HepG2 (cell line): ENCODE results near the gene SNAP25. TPM values are rescaled to one million over a fixed set of nuclear protein-coding genes. Genes with fewer than 3 reads are reported as not detected.

Experiments used
- ATAC-seq: fragments of 200-7000 bp; cut with Tn5 transposase; 3 replicates; pipeline ENCODE4 v1.9.1; 2020; ENCODE audit warnings: mild to moderate bottlenecking, moderate library complexity
- BruUV-seq: library from RNA; stranded (reverse); fragments of 400-500 nt; replicated peaks from 2 replicates; lab custom pipeline; 2021; lab: Mats Ljungman, UMichigan
- CTCF ChIA-PET: fragments of 300-600 bp; formaldehyde crosslinking; extraction: SDS; loops from one replicate; lab custom pipeline; 2021; ENCODE audit warnings: low total read pairs, inconsistent platforms, low intra/inter-chr PET ratio; lab: Yijun Ruan, JAX
- POLR2A ChIA-PET: fragments of 350-600 bp; sonication (Branson Sonifier 250); formaldehyde crosslinking; loops from one replicate; lab custom pipeline; 2020; ENCODE audit warnings: antibody characterized with exemption, inconsistent platforms; lab: Yijun Ruan, JAX
- DNase-seq: peaks from one replicate; pipeline ENCODE4 v3.0.0-alpha.2; 2015; ENCODE audit warnings: low spot score
- FAIRE-seq: peaks from 3 replicates; lab custom pipeline; 2011; peaks lifted over from hg19 to GRCh38; lab: Jason Lieb, UNC
- H2AFZ ChIP-seq: one replicate; pipeline ENCODE4 v1.6.1; 2011; ENCODE audit warnings: low read length, inconsistent platforms
- H3K27ac ChIP-seq: fragments of 300-600 bp; 3 replicates; pipeline ENCODE4 v1.8.0; 2011; ENCODE audit warnings: mixed run types, mild to moderate bottlenecking, mixed read lengths, low read length, inconsistent platforms; ENCODE audit not compliant: insufficient read depth; ENCODE audit errors: extremely low read length
- H3K27me3 ChIP-seq, 2 experiments: fragments of 200-600 bp in 1 of 2; 2 replicates in 1 of 2; 3 replicates in 1 of 2; pipeline versions ENCODE4 v1.6.0 to v1.8.0; 2011; ENCODE audit warnings: low read length in 2 of 2, mild to moderate bottlenecking in 2 of 2, moderate library complexity in 2 of 2, inconsistent platforms in 1 of 2; ENCODE audit not compliant: insufficient read depth in 2 of 2, control insufficient read depth in 1 of 2
- H3K36me3 ChIP-seq, 2 experiments: fragments of 200-600 bp in 1 of 2; replicated peaks in 1 of 2; 2 replicates in 1 of 2; 3 replicates in 1 of 2; pipeline versions ENCODE4 v1.5.1 to v1.8.0; 2011; ENCODE audit warnings: low read length in 2 of 2, inconsistent platforms in 1 of 2; ENCODE audit not compliant: insufficient read depth in 2 of 2, control insufficient read depth in 1 of 2
- H3K4me1 ChIP-seq: 2 replicates; pipeline ENCODE4 v1.5.1; 2012; ENCODE audit warnings: low read length, inconsistent platforms; ENCODE audit not compliant: insufficient read depth
- H3K4me2 ChIP-seq: 2 replicates; pipeline ENCODE4 v1.6.0; 2011; ENCODE audit warnings: low read depth, low read length, inconsistent platforms
- H3K4me3 ChIP-seq, 3 experiments: fragments of 200-600 bp in 1 of 3; sonication (generic), shearing (Covaris generic) in 1 of 3; replicated peaks in 1 of 3; 2 replicates each; pipeline ENCODE4 v1.5.1; 2011 to 2016; ENCODE audit warnings: low read length in 3 of 3, inconsistent platforms in 2 of 3, low read depth in 2 of 3, mild to moderate bottlenecking in 2 of 3, control low read depth in 1 of 3, mixed read lengths in 1 of 3; ENCODE audit not compliant: insufficient read depth in 1 of 3
- H3K79me2 ChIP-seq: one replicate; pipeline ENCODE4 v1.6.1; 2011; ENCODE audit warnings: low read length, inconsistent platforms; ENCODE audit not compliant: insufficient read depth
- H3K9ac ChIP-seq: 2 replicates; pipeline ENCODE4 v1.6.0; 2011; ENCODE audit warnings: mild to moderate bottlenecking, low read depth, low read length, inconsistent platforms; ENCODE audit not compliant: insufficient read depth
- H3K9me3 ChIP-seq: 2 replicates; pipeline ENCODE4 v1.5.1; 2012; ENCODE audit warnings: mild to moderate bottlenecking, low read length
- H4K20me1 ChIP-seq: 2 replicates; pipeline ENCODE4 v1.6.0; 2011; ENCODE audit warnings: inconsistent platforms, mild to moderate bottlenecking, low read length, moderate library complexity; ENCODE audit not compliant: insufficient read depth
- ARHGAP35 ChIP-seq: sonication (generic); formaldehyde crosslinking; IDR thresholded peaks from 2 replicates; pipeline ENCODE4 v1.9.0; 2022; ENCODE audit warnings: mild to moderate bottlenecking, inconsistent platforms, moderate library complexity, missing genetic modification reagents, borderline replicate concordance
- NCOR1 ChIP-seq: fragments of 200-600 bp; sonication (generic); IDR thresholded peaks from 2 replicates; pipeline ENCODE4 v1.7.0; 2017; ENCODE audit warnings: antibody characterized with exemption, low read length, borderline replicate concordance
- TARDBP ChIP-seq: sonication (generic); formaldehyde crosslinking; IDR thresholded peaks from 2 replicates; pipeline ENCODE4 v1.8.0; 2022; ENCODE audit warnings: mild to moderate bottlenecking, missing genetic modification reagents
- TBX3 ChIP-seq: fragments of 450-650 bp; IDR thresholded peaks from 2 replicates; pipeline ENCODE4 v1.6.1; 2017; ENCODE audit warnings: antibody characterized with exemption, mild to moderate bottlenecking, inconsistent platforms, borderline replicate concordance
- ZNF562 ChIP-seq: sonication (generic); formaldehyde crosslinking; IDR thresholded peaks from 2 replicates; pipeline ENCODE4 v1.8.0; 2022; ENCODE audit warnings: missing genetic modification reagents, borderline replicate concordance
- ZNF569 ChIP-seq: sonication (generic); formaldehyde crosslinking; IDR thresholded peaks from 2 replicates; pipeline ENCODE4 v1.5.0; 2020; ENCODE audit warnings: mild to moderate bottlenecking, missing genetic modification reagents, moderate library complexity, borderline replicate concordance
- WGBS: methylation state at CpG from one replicate; pipeline ENCODE4 v1.1.6; 2017; ENCODE audit warnings: low lambda C conversion rate; 5-methylcytosine and 5-hydroxymethylcytosine counted together
- in situ Hi-C: cut with HindIII; loops from 2 replicates; pipeline ENCODE4 v1.10.0; 2017; ENCODE audit warnings: low pct_unique_long_range_greater_than_20kb; ENCODE audit not compliant: extremely low pct_ligation_motif_present
- intact Hi-C: fragments of 100-400 bp; cut with micrococcal nuclease; formaldehyde crosslinking; loops from one replicate; pipeline ENCODE4 v1.10.0; 2022; ENCODE audit not compliant: unreplicated experiment
- polyA plus RNA-seq, 8 experiments: library from polyadenylated mRNA; depleted of rRNA in 3 of 8; stranded (reverse) in 7 of 8; unstranded in 1 of 8; fragments of >200 nt; fragmentation: Illumina TruSeq in 4 of 8; extraction: Trizol in 4 of 8; gene quantifications; 2 replicates each; pipeline versions ENCODE4 v1.2.1 to v1.2.3, GENCODE V29; 2011 to 2016; ENCODE audit warnings: low read depth in 4 of 8, missing spikeins in 1 of 8, mixed read lengths in 1 of 8; ENCODE audit not compliant: insufficient read depth in 1 of 8
- total RNA-seq, 5 experiments: library from RNA; depleted of rRNA; stranded (reverse); fragments of >200 nt; fragmentation: Illumina TruSeq; extraction: Trizol; gene quantifications; 2 replicates each; pipeline ENCODE4 v1.2.3, GENCODE V29; 2016; ENCODE audit warnings: low read depth in 1 of 5
- TF ChIP-seq, protein P1 (sequence below), 2 experiments: sonication (generic) in 1 of 2; formaldehyde crosslinking in 1 of 2; IDR thresholded peaks; 2 replicates each; pipeline versions ENCODE4 v1.4.0 to v1.6.1; 2016 to 2020; ENCODE audit warnings: borderline replicate concordance in 1 of 2, low read depth in 1 of 2, mild to moderate bottlenecking in 1 of 2, missing genetic modification reagents in 1 of 2

Gene SNAP25
- total and polyA plus RNA-seq, 2 of the 13 experiments (the other 11 are each of a cell fraction or from before 2014, with no cell fraction given): not detected

DNA sequence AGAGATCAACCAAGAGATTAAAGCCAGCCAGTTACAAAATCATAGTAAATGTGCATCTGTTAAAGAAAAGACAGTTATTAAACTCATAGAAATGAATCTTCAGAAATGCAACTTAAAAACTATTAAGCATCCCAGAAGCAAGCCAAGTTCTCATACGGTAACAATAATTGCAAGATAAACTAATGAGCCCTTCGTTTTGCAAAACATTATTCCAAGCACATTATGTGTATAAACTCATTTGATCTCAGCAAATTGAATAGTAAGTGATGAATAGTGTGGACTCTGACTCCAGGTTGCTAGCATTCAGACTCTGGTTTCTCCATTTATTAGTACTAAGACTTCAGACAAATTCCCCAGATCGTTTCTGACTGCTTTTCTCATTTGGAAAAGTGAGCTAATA is 85.2 kb downstream of the SNAP25 start (continued):
- TF ChIP-seq, protein P1, sequence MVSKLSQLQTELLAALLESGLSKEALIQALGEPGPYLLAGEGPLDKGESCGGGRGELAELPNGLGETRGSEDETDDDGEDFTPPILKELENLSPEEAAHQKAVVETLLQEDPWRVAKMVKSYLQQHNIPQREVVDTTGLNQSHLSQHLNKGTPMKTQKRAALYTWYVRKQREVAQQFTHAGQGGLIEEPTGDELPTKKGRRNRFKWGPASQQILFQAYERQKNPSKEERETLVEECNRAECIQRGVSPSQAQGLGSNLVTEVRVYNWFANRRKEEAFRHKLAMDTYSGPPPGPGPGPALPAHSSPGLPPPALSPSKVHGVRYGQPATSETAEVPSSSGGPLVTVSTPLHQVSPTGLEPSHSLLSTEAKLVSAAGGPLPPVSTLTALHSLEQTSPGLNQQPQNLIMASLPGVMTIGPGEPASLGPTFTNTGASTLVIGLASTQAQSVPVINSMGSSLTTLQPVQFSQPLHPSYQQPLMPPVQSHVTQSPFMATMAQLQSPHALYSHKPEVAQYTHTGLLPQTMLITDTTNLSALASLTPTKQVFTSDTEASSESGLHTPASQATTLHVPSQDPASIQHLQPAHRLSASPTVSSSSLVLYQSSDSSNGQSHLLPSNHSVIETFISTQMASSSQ (IDR thresholded peaks at IDR 0.05; ENCODE audit: low read depth): no peak
- TF ChIP-seq, protein P1 (CRISPR knock-in tag; IDR thresholded peaks at IDR 0.05; ENCODE audit: borderline replicate concordance): no peak
- TF ChIP-seq ARHGAP35: no peak
- no peak for TF ChIP-seq TARDBP (CRISPR knock-in tag)

DNA sequence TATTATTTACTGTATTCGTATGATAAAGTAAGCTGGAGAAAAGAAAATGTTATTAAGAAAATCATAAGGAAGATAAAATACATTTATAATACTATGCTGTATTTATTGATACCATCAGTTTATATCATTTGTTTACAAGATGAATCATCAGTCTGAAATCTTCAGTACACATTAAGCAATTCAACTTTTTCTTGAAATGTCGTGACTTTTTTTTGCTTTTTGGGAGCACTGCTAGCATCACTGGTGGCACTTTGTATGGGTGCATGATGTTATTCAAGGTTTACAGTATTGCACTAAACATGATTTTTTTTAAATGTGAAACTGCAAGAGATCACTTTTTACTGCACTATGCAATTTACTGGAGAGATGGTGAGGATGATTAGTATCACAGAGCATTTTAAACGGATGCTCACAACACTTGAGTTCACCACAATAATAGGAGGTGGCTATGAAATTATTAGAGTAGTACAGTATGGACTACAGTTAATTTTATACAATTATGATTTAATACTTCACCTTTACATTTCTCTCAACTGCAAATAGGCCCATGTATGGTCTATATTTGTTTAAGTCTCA is 85.9 kb downstream of the SNAP25 start:
- FAIRE-seq (no peak), ATAC-seq (no peak), DNase-seq (no peak)
- CTCF ChIA-PET: no interaction called here
- no peaks in the 10 kb centered on the region for H3K79me2 ChIP-seq
- POLR2A ChIA-PET: no interaction called here
- H3K27ac ChIP-seq: no peak overlapping the region
- in situ Hi-C loops (no loop called here), intact Hi-C loops (no loop called here)
- no peaks in the 10 kb centered on the region for H3K36me3 ChIP-seq
- H3K27me3 ChIP-seq: no peaks in the 10 kb centered on the region
- H3K4me3 ChIP-seq: no peak overlapping the region
- H3K9me3 ChIP-seq: no peaks in the 10 kb centered on the region
- no peak overlapping the region for H2AFZ ChIP-seq
- no peaks in the 10 kb centered on the region for H4K20me1 ChIP-seq
- H3K4me1 ChIP-seq: 0 out of 2 replicates have a peak, but pooled peaks cover 5% of the 10 kb centered on the region
- WGBS: 46% methylated on average over 3 of the region's 3 CpGs
- no peak overlapping the region for H3K4me2 ChIP-seq
- TF ChIP-seq NCOR1 (no peak), TBX3 (no peak), ZNF562 (no peak), ZNF569 (CRISPR knock-in tag) (no peak)
- TF ChIP-seq, all 625 proteins: peak for 0
- BruUV-seq: no TSS peak
- no peak overlapping the region for H3K9ac ChIP-seq
